ENCODE measurements around the gene CLPX.

GRCh38 chr15:65164139-65164538 lies 21.0 kb downstream of the CLPX start:
- TF ChIP-seq CTCF (IDR thresholded peaks at IDR 0.05): no peak
- TF ChIP-seq POLR2A (IDR thresholded peaks at IDR 0.05): no peak

Measured in right lobe of liver (tissue), 4 donors.